GM11168 (cell line): ENCODE results near the gene PIK3CA.
"Not testable (repeated sequence)": the region's sequence is repeated elsewhere in the genome, so short reads cannot be mapped to it uniquely, and the experiment has no call there.

ENCODE experiments used
- in situ Hi-C: fragments of 300-500 bp; cut with MboI; formaldehyde crosslinking; loops from one replicate; pipeline ENCODE4 v1.12.0; 2022; ENCODE audit warnings: low sequenced_read_pairs; ENCODE audit not compliant: unreplicated experiment

PIK3CA gene

GRCh38 chr3:179258820-179259219 is 110.7 kb downstream of the PIK3CA start:
- in situ Hi-C loops = no loop called here

- in situ Hi-C loops = not testable (repeated sequence)
These were observed 112.0 kb downstream of the PIK3CA start for GRCh38 chr3:179259959-179260756.

- in situ Hi-C loops = no loop called here
These were observed 113.0 kb downstream of the PIK3CA start for GRCh38 chr3:179260949-179261765.

GRCh38 chr3:179263134-179263533 is 115.0 kb downstream of the PIK3CA start:
- in situ Hi-C loops = no loop called here

GRCh38 chr3:179264449-179264848 is 116.3 kb downstream of the PIK3CA start:
- in situ Hi-C loops = no loop called here

GRCh38 chr3:179265092-179265491 is 116.9 kb downstream of the PIK3CA start:
- in situ Hi-C loops = no loop called here

GRCh38 chr3:179265875-179266274 is 117.7 kb downstream of the PIK3CA start:
- in situ Hi-C loops = no loop called here

- in situ Hi-C loops = no loop called here
These were observed 118.6 kb downstream of the PIK3CA start for GRCh38 chr3:179266701-179267211.

GRCh38 chr3:179268400-179269051 is 120.4 kb downstream of the PIK3CA start:
- in situ Hi-C loops = no loop called here

- in situ Hi-C loops = no loop called here
These were observed 121.1 kb downstream of the PIK3CA start for GRCh38 chr3:179269152-179269707.

- in situ Hi-C loops = no loop called here
These were observed 124.2 kb downstream of the PIK3CA start for GRCh38 chr3:179272385-179272784.

GRCh38 chr3:179274434-179274833 is 126.3 kb downstream of the PIK3CA start:
- in situ Hi-C loops = not testable (repeated sequence)

GRCh38 chr3:179276001-179276400 is 127.8 kb downstream of the PIK3CA start:
- in situ Hi-C loops = no loop called here

GRCh38 chr3:179276743-179277142 is 128.6 kb downstream of the PIK3CA start:
- in situ Hi-C loops = no loop called here

- in situ Hi-C loops = no loop called here
These were observed 130.0 kb downstream of the PIK3CA start for GRCh38 chr3:179278151-179278550.

GRCh38 chr3:179278932-179279693 is 131.0 kb downstream of the PIK3CA start:
- in situ Hi-C loops = no loop called here

- in situ Hi-C loops = no loop called here
These were observed 131.7 kb downstream of the PIK3CA start for GRCh38 chr3:179279837-179280236.

GRCh38 chr3:179281825-179282224 is 133.7 kb downstream of the PIK3CA start:
- in situ Hi-C loops = no loop called here

- in situ Hi-C loops = no loop called here
These were observed 138.2 kb downstream of the PIK3CA start for GRCh38 chr3:179286331-179286730.

GRCh38 chr3:179288845-179289244 is 140.7 kb downstream of the PIK3CA start:
- in situ Hi-C loops = no loop called here
